OCI-LY7 (cell line): ENCODE measurements around the gene EXOG. TPM values are rescaled to one million over a fixed set of nuclear protein-coding genes. Genes with fewer than 3 reads are reported as not detected.

Source experiments
- BruUV-seq: library from RNA; stranded (reverse); fragments of 400-500 nt; replicated peaks from 2 replicates; lab custom pipeline; 2021; lab: Mats Ljungman, UMichigan
- CTCF ChIA-PET: fragments of 300-600 bp; sonication (Branson Sonifier 250); formaldehyde crosslinking; loops from one replicate; lab custom pipeline; 2022; ENCODE audit warnings: antibody characterized with exemption; ENCODE audit not compliant: unreplicated experiment; lab: Charles Lee
- POLR2A ChIA-PET: fragments of 300-600 bp; sonication (Branson Sonifier 250); formaldehyde crosslinking; loops from one replicate; lab custom pipeline; 2022; ENCODE audit warnings: antibody characterized with exemption; lab: Charles Lee
- DNase-seq: peaks from one replicate; pipeline ENCODE4 v3.0.0-alpha.2; 2015; ENCODE audit warnings: low spot score
- H2AFZ ChIP-seq: fragments of 200-600 bp; sonication (generic), shearing (Covaris generic); 2 replicates; pipeline ENCODE4 v1.6.1; 2014; ENCODE audit warnings: mild to moderate bottlenecking, antibody characterized with exemption, low read length, moderate library complexity
- H3K27ac ChIP-seq: fragments of 200-600 bp; sonication (generic); 2 replicates; pipeline ENCODE4 v1.5.1; 2014; ENCODE audit warnings: mixed run types, low read depth, mild to moderate bottlenecking, moderate library complexity, low read length, inconsistent platforms; ENCODE audit not compliant: poor library complexity, severe bottlenecking
- H3K36me3 ChIP-seq: fragments of 200-600 bp; sonication (generic); 2 replicates; pipeline ENCODE4 v1.6.1; 2014; ENCODE audit warnings: mild to moderate bottlenecking, antibody characterized with exemption, low read length, moderate library complexity, mixed read lengths; ENCODE audit not compliant: insufficient read depth
- H3K4me1 ChIP-seq: fragments of 200-600 bp; sonication (generic); 2 replicates; pipeline ENCODE4 v1.5.1; 2014; ENCODE audit warnings: mild to moderate bottlenecking, low read length; ENCODE audit not compliant: insufficient read depth, poor library complexity, severe bottlenecking
- H3K4me2 ChIP-seq: fragments of 200-600 bp; sonication (generic); 2 replicates; pipeline ENCODE4 v1.6.1; 2014; ENCODE audit warnings: mild to moderate bottlenecking, low read length
- H3K4me3 ChIP-seq: fragments of 200-600 bp; sonication (generic); 2 replicates; pipeline ENCODE4 v1.5.1; 2014; ENCODE audit warnings: mild to moderate bottlenecking, low read depth, low read length; ENCODE audit not compliant: poor library complexity, severe bottlenecking
- H3K79me2 ChIP-seq: fragments of 200-600 bp; sonication (generic); 2 replicates; pipeline ENCODE4 v1.6.1; 2016; ENCODE audit warnings: low read depth, mild to moderate bottlenecking, low read length, moderate library complexity, mixed read lengths; ENCODE audit not compliant: insufficient read depth
- H3K9me2 ChIP-seq: fragments of 200-600 bp; sonication (generic); 2 replicates; pipeline ENCODE4 v1.6.1; 2016; ENCODE audit warnings: mild to moderate bottlenecking, low read length, mixed read lengths; ENCODE audit not compliant: insufficient read depth
- H3K9me3 ChIP-seq: fragments of 200-600 bp; sonication (generic); 2 replicates; pipeline ENCODE4 v1.6.1; 2014; ENCODE audit warnings: mild to moderate bottlenecking, mixed run types, low read length, mixed read lengths
- H4K20me1 ChIP-seq: fragments of 200-600 bp; sonication (generic); 2 replicates; pipeline ENCODE4 v1.6.1; 2014; ENCODE audit warnings: mild to moderate bottlenecking, antibody characterized with exemption, low read length, moderate library complexity, mixed read lengths; ENCODE audit not compliant: insufficient read depth
- CTCF ChIP-seq: fragments of 200-600 bp; sonication (generic); conservative IDR thresholded peaks from 2 replicates; pipeline ENCODE4 v1.5.1; 2014; ENCODE audit warnings: mild to moderate bottlenecking, antibody characterized with exemption, low read length, moderate library complexity, mixed read lengths
- EZH2phosphoT487 ChIP-seq: fragments of 200-600 bp; sonication (generic); IDR thresholded peaks from 2 replicates; pipeline ENCODE4 v1.6.1; 2018; ENCODE audit warnings: low read depth, borderline replicate concordance, mild to moderate bottlenecking, mixed run types, antibody characterized with exemption, low read length, moderate library complexity, mixed read lengths
- intact Hi-C: fragments of 100-400 bp; cut with micrococcal nuclease; formaldehyde crosslinking; loops from one replicate; pipeline ENCODE4 v1.10.0; 2022; ENCODE audit not compliant: unreplicated experiment
- total RNA-seq, 2 experiments: library from RNA; depleted of rRNA in 1 of 2; stranded (reverse); fragments of >200 nt in 1 of 2; shearing (Covaris generic) in 1 of 2; gene quantifications; 2 replicates each; pipeline ENCODE4 v1.2.3, GENCODE V29; 2014 to 2022

EXOG gene
- total RNA-seq, 2 experiments from 2014 or later, result 30.7 to 41.2 TPM

DNA sequence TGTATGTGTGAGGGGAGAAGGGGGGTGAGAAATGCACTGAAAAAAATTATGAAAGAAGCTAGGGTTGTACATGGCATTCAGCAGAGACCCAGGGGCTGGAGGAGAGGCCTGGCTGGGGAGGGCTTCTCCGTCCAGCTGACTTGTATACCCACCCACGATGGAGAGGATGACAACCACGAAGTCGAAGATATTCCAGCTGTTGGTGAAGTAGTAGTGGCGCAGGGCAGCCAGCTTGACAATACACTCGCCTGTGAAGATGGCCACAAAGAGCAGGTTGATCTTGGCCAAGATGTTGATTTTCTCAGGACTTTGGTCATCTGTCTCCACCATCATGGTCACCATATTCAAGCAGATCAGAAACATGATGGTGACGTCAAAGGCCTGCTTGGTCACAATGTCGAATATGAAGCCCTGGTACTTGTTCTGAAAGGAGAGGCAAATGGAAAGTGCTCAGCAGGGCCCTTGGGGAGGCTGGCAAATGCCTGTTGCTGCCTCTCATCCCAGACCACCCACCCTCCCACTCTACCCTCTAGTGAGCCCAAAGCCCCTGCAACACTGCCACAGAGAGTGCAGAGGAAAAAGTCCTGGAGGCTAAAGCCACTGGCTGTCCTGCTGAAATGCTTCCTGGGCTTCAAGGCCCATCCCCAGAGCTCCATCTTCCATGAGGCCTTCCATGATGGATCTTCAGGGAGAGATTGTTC is 58.1 kb downstream of the EXOG start:
- H3K4me3 ChIP-seq, result no peak overlapping the region
- ChIA-PET CTCF (no interaction called here), POLR2A (no interaction called here)

DNA sequence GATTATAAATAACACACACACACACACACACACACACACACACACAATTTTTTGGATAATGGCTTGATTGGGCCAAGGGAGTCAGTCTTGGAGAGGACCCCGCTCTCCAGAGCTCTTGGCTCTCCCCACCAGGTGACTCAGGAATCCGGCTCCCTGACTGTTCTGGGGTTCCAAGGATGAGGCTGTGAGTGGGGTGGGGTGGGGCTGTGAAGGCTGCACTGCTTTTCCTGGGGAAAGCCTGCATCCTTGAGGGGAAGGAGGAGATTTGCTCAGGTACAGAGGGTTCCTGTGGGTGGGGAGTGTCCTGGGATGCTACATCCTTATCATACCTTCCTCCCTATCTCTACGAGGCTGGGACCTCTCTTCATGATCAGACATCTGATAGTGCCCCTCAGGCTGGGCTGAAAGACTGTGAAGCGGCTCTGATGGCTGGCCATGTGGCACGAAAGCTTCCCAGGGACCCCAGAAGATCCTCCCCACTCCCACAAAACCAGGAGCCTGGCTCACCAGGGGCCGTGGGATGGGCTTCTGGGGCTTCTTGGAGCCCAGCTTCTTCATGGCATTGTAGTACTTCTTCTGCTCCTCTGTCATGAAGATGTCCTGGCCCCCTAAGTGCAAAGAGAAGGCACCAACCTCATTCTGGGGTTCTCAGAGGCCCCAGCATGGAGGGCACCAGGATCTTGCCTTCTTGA is 59.2 kb downstream of the EXOG start:
- ChIA-PET POLR2A (no interaction called here), CTCF (no interaction called here)
- Histone ChIP-seq H3K4me1 (no peaks in the 10 kb centered on the region), H3K9me2 (no peaks in the 10 kb centered on the region), H3K9me3 (no peaks in the 10 kb centered on the region), H2AFZ (no peak overlapping the region), H4K20me1 (no peaks in the 10 kb centered on the region), H3K36me3 (no peaks in the 10 kb centered on the region), H3K4me2 (no peak overlapping the region), H3K79me2 (no peaks in the 10 kb centered on the region), H3K27ac (no peak overlapping the region), H3K4me3 (no peak overlapping the region)
- DNase-seq, result no peak
- intact Hi-C loops, result no loop called here
- TF ChIP-seq EZH2phosphoT487 (no peak), CTCF (no peak)
- BruUV-seq, result no TSS peak

More for the DNA sequence above, 58.1 kb downstream of the EXOG start:
- no peaks in the 10 kb centered on the region for H3K4me1 ChIP-seq
- H3K27ac ChIP-seq, result no peak overlapping the region
- H3K79me2 ChIP-seq, result no peaks in the 10 kb centered on the region
- TF ChIP-seq EZH2phosphoT487 (no peak), CTCF (no peak)
- no peak for DNase-seq
- no peak overlapping the region for H3K4me2 ChIP-seq
- no peak overlapping the region for H2AFZ ChIP-seq
- no peaks in the 10 kb centered on the region for H3K36me3 ChIP-seq
- BruUV-seq, result no TSS peak
- no peaks in the 10 kb centered on the region for H3K9me3 ChIP-seq
- no peaks in the 10 kb centered on the region for H3K9me2 ChIP-seq
- H4K20me1 ChIP-seq, result no peaks in the 10 kb centered on the region
- intact Hi-C loops, result no loop called here

DNA sequence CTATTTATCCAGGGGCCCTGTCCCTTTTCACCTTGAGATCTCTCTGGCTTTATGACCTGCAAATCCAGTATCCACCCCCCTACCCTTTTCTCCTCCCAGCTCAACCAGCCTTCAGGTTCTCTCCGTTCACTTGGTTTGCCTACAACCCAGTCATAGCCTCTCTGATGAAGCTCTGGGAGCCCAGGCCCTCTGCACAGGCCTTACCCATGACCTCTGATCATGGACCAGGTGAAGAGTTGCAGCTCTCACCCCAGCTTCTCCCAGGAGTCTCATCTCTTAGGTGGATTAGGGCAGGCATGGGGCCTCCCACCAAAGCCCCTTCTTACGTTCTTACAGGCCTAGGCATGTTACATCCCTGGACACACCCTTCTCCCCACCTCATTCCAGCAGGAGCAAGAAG is 59.8 kb downstream of the EXOG start:
- Histone ChIP-seq H3K36me3 (no peaks in the 10 kb centered on the region), H3K9me2 (no peaks in the 10 kb centered on the region), H3K27ac (no peak overlapping the region), H3K79me2 (no peaks in the 10 kb centered on the region), H4K20me1 (no peaks in the 10 kb centered on the region), H3K9me3 (no peaks in the 10 kb centered on the region), H3K4me2 (no peak overlapping the region), H2AFZ (no peak overlapping the region), H3K4me1 (no peaks in the 10 kb centered on the region), H3K4me3 (no peak overlapping the region)
- POLR2A ChIA-PET, result no interaction called here
- TF ChIP-seq EZH2phosphoT487, result no peak
- TF ChIP-seq CTCF, result no peak
- DNase-seq, result no peak
- CTCF ChIA-PET, result no interaction called here
- intact Hi-C loops, result no loop called here
- no TSS peak for BruUV-seq
